ENCODE results near the gene HARBI1. TPM values are rescaled to one million over a fixed set of nuclear protein-coding genes. Genes with fewer than 3 reads are reported as not detected.

The HARBI1 gene
- total RNA-seq, 1 donor from 2014 or later: 4.7 TPM

- H3K9me3 ChIP-seq (ENCODE audit: control insufficient read depth in 3 of 3, low read length in 3 of 3): no peaks in the 10 kb centered on the region
- H3K9ac ChIP-seq (ENCODE audit: low read depth in 1 of 3, low read length in 3 of 3): no peak overlapping the region
- no peaks in the 10 kb centered on the region for H3K27me3 ChIP-seq (ENCODE audit: control insufficient read depth in 3 of 3, insufficient read depth in 3 of 3, low read length in 3 of 3)
- no peak overlapping the region for H3K4me3 ChIP-seq (ENCODE audit: low read length in 3 of 3)
- H3K36me3 ChIP-seq (ENCODE audit: control insufficient read depth in 3 of 3, insufficient read depth in 3 of 3, low read length in 3 of 3): peaks cover 0 to 4% (median 3%) of the 10 kb centered on the region in 3 donors
- peak overlapping the region; percentile 28 for H3K27ac ChIP-seq (ENCODE audit: low read depth, low read length)
- peaks cover 0 to 7% (median 0%) of the 10 kb centered on the region in 3 donors for H3K4me1 ChIP-seq (ENCODE audit: control insufficient read depth in 3 of 3, insufficient read depth in 3 of 3, low read length in 3 of 3)
These were observed 16.6 kb downstream of the HARBI1 start for GRCh38 chr11:46600194-46600960.

- H3K27me3 ChIP-seq (ENCODE audit: control insufficient read depth in 3 of 3, insufficient read depth in 3 of 3, low read length in 3 of 3): no peaks in the 10 kb centered on the region
- no peak overlapping the region for H3K4me3 ChIP-seq (ENCODE audit: low read length in 3 of 3)
- no peaks in the 10 kb centered on the region for H3K9me3 ChIP-seq (ENCODE audit: control insufficient read depth in 3 of 3, low read length in 3 of 3)
- no peak overlapping the region for H3K9ac ChIP-seq (ENCODE audit: low read depth in 1 of 3, low read length in 3 of 3)
- peaks cover 0 to 9% (median 0%) of the 10 kb centered on the region in 3 donors for H3K4me1 ChIP-seq (ENCODE audit: control insufficient read depth in 3 of 3, insufficient read depth in 3 of 3, low read length in 3 of 3)
- peak overlapping the region; percentile 28 for H3K27ac ChIP-seq (ENCODE audit: low read depth, low read length)
- H3K36me3 ChIP-seq (ENCODE audit: control insufficient read depth in 3 of 3, insufficient read depth in 3 of 3, low read length in 3 of 3): peaks cover 0 to 4% (median 3%) of the 10 kb centered on the region in 3 donors
These were observed 17.5 kb downstream of the HARBI1 start for GRCh38 chr11:46599340-46600193.

DNA sequence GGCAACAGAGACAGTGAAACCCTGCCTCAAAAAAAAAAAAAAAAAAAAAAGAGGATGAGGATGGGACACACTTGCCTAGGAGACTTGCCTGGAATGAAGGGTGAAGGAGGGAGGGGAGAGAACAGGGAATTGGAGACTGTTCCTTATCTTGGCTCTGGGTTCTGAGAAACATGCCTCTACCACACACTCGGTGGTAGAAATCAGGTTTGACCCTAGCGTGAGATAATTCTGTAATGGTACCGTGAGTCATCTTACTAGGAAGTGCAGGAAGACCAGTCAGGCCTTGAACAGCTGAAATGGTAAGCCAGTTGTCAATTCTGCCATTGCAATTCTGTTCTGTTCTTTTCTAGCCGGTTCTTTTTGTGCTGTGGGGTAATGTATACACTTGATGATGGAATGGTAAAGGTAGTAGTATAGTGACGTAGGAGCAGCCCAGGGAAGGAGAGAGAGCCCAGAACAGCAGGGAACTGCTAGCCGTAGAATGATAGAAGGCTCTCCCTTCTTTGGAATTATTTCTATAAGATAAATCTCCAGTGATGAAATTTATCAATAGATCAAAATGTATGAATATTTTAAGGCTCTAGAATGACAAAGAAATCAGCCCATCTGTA, 19.3 kb downstream of the HARBI1 start:
- Histone ChIP-seq H3K9me3 (ENCODE audit: control insufficient read depth in 3 of 3, low read length in 3 of 3) (no peaks in the 10 kb centered on the region), H3K4me1 (ENCODE audit: control insufficient read depth in 3 of 3, insufficient read depth in 3 of 3, low read length in 3 of 3) (peaks cover 1 to 21% (median 11%) of the 10 kb centered on the region in 3 donors), H3K4me3 (ENCODE audit: low read length in 3 of 3) (no peak overlapping the region), H3K36me3 (ENCODE audit: control insufficient read depth in 3 of 3, insufficient read depth in 3 of 3, low read length in 3 of 3) (no peaks in the 10 kb centered on the region), H3K27ac (ENCODE audit: low read depth, low read length) (no peak overlapping the region), H3K27me3 (ENCODE audit: control insufficient read depth in 3 of 3, insufficient read depth in 3 of 3, low read length in 3 of 3) (no peaks in the 10 kb centered on the region), H3K9ac (ENCODE audit: low read depth in 1 of 3, low read length in 3 of 3) (no peak overlapping the region)

DNA sequence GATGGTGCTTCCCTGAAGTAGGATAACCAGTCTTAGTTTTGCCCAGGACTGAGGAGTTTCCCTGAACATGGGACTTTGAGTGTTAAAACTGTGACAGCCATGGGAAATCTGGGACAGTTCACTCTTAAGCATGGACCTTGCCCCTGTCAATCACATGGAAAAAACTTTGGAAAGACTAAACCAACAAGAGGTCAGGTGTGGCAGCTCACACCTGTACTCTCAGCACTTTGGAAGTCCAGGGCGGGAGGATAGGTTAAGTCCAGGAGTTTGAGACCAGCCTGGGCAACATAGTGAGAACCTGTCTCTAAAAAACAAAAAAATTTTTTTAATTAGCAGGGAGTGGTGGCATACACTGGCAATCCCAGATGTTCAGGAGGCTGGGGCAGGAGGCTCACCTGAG, 19.9 kb downstream of the HARBI1 start:
- H3K36me3 ChIP-seq (ENCODE audit: control insufficient read depth in 3 of 3, insufficient read depth in 3 of 3, low read length in 3 of 3): no peaks in the 10 kb centered on the region
- no peak overlapping the region for H3K4me3 ChIP-seq (ENCODE audit: low read length in 3 of 3)
- H3K27me3 ChIP-seq (ENCODE audit: control insufficient read depth in 3 of 3, insufficient read depth in 3 of 3, low read length in 3 of 3): no peaks in the 10 kb centered on the region
- H3K9ac ChIP-seq (ENCODE audit: low read depth in 1 of 3, low read length in 3 of 3): no peak overlapping the region
- no peak overlapping the region for H3K27ac ChIP-seq (ENCODE audit: low read depth, low read length)
- H3K4me1 ChIP-seq (ENCODE audit: control insufficient read depth in 3 of 3, insufficient read depth in 3 of 3, low read length in 3 of 3): peaks cover 7 to 27% (median 16%) of the 10 kb centered on the region in 3 donors
- H3K9me3 ChIP-seq (ENCODE audit: control insufficient read depth in 3 of 3, low read length in 3 of 3): no peaks in the 10 kb centered on the region

GRCh38 chr11:46594785-46595184, 22.2 kb downstream of the HARBI1 start:
- H3K9me3 ChIP-seq (ENCODE audit: control insufficient read depth in 3 of 3, low read length in 3 of 3): no peaks in the 10 kb centered on the region
- H3K9ac ChIP-seq (ENCODE audit: low read depth in 1 of 3, low read length in 3 of 3): no peak overlapping the region
- H3K27ac ChIP-seq (ENCODE audit: low read depth, low read length): peak overlapping the region; percentile 78
- no peaks in the 10 kb centered on the region for H3K27me3 ChIP-seq (ENCODE audit: control insufficient read depth in 3 of 3, insufficient read depth in 3 of 3, low read length in 3 of 3)
- H3K4me1 ChIP-seq (ENCODE audit: control insufficient read depth in 3 of 3, insufficient read depth in 3 of 3, low read length in 3 of 3): peaks cover 12 to 31% (median 24%) of the 10 kb centered on the region in 3 donors
- no peaks in the 10 kb centered on the region for H3K36me3 ChIP-seq (ENCODE audit: control insufficient read depth in 3 of 3, insufficient read depth in 3 of 3, low read length in 3 of 3)
- H3K4me3 ChIP-seq (ENCODE audit: low read length in 3 of 3): peak overlapping the region in 2 of 3 donors; percentile 75 to 98

- Histone ChIP-seq H3K27ac (ENCODE audit: low read depth, low read length) (peak overlapping the region; percentile 78), H3K4me1 (ENCODE audit: control insufficient read depth in 3 of 3, insufficient read depth in 3 of 3, low read length in 3 of 3) (peaks cover 12 to 31% (median 24%) of the 10 kb centered on the region in 3 donors), H3K9ac (ENCODE audit: low read depth in 1 of 3, low read length in 3 of 3) (peak overlapping the region; percentile 90 to 92 (median 91)), H3K9me3 (ENCODE audit: control insufficient read depth in 3 of 3, low read length in 3 of 3) (no peaks in the 10 kb centered on the region), H3K36me3 (ENCODE audit: control insufficient read depth in 3 of 3, insufficient read depth in 3 of 3, low read length in 3 of 3) (no peaks in the 10 kb centered on the region), H3K4me3 (ENCODE audit: low read length in 3 of 3) (peak overlapping the region; percentile 75 to 98 (median 81)), H3K27me3 (ENCODE audit: control insufficient read depth in 3 of 3, insufficient read depth in 3 of 3, low read length in 3 of 3) (no peaks in the 10 kb centered on the region)
These were observed 22.7 kb downstream of the HARBI1 start for GRCh38 chr11:46594374-46594700.

DNA sequence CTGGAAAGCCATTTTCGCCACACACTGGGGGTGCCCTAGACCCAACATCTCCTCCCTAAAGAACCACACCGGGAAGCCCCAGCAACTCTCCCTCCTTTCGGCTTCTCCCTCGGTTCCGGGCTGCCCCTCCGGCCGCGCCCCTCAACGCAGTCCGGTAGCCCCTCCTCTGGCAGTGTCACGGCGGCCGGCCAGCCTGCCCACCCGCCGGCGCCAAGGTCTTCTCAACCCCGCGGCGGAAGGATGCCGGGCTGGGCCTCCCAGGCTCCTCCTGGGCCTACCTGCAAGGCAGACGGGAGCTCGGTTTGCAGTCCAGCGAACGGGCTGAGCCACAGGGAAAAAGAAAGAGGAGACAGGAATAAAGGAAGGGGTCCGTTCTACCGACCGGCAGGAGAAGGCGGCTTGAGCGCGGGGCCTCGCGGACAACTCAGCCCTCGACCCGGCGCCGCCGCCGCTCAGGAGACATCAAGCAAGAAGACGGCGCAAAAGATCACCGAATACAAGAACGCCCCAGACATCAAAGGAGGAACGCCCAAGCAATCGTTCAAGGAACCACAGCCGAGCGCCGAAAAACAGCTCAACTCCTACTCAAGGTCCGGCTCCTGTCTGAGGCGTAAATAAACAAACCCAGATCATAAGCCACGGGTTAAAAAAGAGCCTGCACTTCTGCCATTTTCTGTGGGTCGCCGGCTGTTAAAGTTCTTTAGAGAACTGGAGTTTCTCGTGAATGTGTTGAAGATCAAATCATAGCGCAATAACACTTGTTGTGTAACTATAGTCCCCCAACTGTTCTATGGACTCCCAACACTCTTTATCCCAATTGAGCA, 23.3 kb downstream of the HARBI1 start, which contains the start of gene AMBRA1:
AMBRA1 (minus strand) TSS at position 474 of the 824 bp plus-strand sequence. CDS start 45,643 bp downstream, outside the sequence.
- H3K27ac ChIP-seq (ENCODE audit: low read depth, low read length): peak within 1 kb of the TSS; percentile 78
- peaks cover 12 to 31% (median 24%) of the 10 kb centered on the region in 3 donors for H3K4me1 ChIP-seq (ENCODE audit: control insufficient read depth in 3 of 3, insufficient read depth in 3 of 3, low read length in 3 of 3)

DNA sequence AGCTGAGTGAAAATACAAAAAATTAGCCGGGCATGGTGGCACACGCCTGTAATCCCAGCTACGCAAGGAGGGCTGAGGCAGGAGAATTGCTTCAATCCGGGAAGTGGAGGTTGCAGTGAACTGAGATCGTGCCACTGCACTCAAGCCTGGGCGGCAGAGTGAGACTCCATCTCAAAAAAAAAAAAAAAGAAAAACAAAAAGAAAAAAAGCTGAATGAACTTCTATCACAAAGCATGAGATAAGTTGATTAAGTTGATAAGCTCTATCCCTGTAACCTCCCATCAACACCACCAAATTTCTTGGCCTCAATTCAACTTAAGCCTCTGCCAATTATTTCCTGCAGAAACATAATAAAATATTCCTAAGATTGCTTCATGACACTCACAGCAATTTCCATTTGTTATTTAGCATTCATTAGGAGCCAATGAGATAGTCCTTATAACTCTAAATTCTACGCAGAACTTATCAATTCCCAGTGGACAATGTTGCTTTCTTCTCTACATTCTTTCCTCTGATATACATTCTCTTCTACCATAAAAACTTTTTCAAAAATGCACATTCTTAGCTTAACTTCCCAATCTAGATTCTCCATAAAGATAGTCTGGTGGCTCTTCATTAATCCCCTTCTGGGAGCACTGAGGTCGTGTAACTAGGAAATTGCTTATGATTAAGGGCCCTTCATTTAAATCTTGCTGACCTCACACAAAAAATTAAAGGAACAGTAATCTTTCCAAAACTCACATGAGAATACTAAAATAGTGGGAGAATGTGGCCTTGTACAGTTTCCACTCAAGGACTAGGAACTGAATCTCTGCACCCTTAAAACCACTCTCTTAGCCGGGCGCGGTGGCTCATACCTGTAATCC, 26.1 kb downstream of the HARBI1 start:
- H3K27me3 ChIP-seq (ENCODE audit: control insufficient read depth in 3 of 3, insufficient read depth in 3 of 3, low read length in 3 of 3): no peaks in the 10 kb centered on the region
- peaks cover 12 to 31% (median 28%) of the 10 kb centered on the region in 3 donors for H3K4me1 ChIP-seq (ENCODE audit: control insufficient read depth in 3 of 3, insufficient read depth in 3 of 3, low read length in 3 of 3)
- H3K36me3 ChIP-seq (ENCODE audit: control insufficient read depth in 3 of 3, insufficient read depth in 3 of 3, low read length in 3 of 3): no peaks in the 10 kb centered on the region
- no peaks in the 10 kb centered on the region for H3K9me3 ChIP-seq (ENCODE audit: control insufficient read depth in 3 of 3, low read length in 3 of 3)
- no peak overlapping the region for H3K27ac ChIP-seq (ENCODE audit: low read depth, low read length)
- H3K4me3 ChIP-seq (ENCODE audit: low read length in 3 of 3): peak overlapping the region in 1 of 3 donors; percentile 20
- no peak overlapping the region for H3K9ac ChIP-seq (ENCODE audit: low read depth in 1 of 3, low read length in 3 of 3)

More for the DNA sequence above, 23.3 kb downstream of the HARBI1 start, which contains the start of gene AMBRA1:
- Histone ChIP-seq H3K27me3 (ENCODE audit: control insufficient read depth in 3 of 3, insufficient read depth in 3 of 3, low read length in 3 of 3) (no peaks in the 10 kb centered on the region), H3K9ac (ENCODE audit: low read depth in 1 of 3, low read length in 3 of 3) (peak within 1 kb of the TSS; percentile 90 to 92 (median 91)), H3K4me3 (ENCODE audit: low read length in 3 of 3) (peak within 1 kb of the TSS; percentile 75 to 98 (median 81)), H3K9me3 (ENCODE audit: control insufficient read depth in 3 of 3, low read length in 3 of 3) (no peaks in the 10 kb centered on the region), H3K36me3 (ENCODE audit: control insufficient read depth in 3 of 3, insufficient read depth in 3 of 3, low read length in 3 of 3) (no peaks in the 10 kb centered on the region)
